Endothelial cell of umbilical vein (primary cell): ENCODE measurements around the gene B4GALNT1. TPM values are rescaled to one million over a fixed set of nuclear protein-coding genes. Genes with fewer than 3 reads are reported as not detected.
"Not testable (repeated sequence)": the region's sequence is repeated elsewhere in the genome, so short reads cannot be mapped to it uniquely, and the experiment has no call there.

Source experiments
- BruUV-seq: library from RNA; stranded (reverse); fragments of 400-500 nt; replicated peaks from 2 replicates; lab custom pipeline; 2021; lab: Mats Ljungman, UMichigan
- CTCF ChIA-PET: fragments of 300-600, 350-600 bp; sonication (Branson Sonifier 250); formaldehyde crosslinking; loops from one replicate; lab custom pipeline; 2021; ENCODE audit warnings: antibody characterized with exemption, inconsistent platforms; lab: Charles Lee
- POLR2A ChIA-PET: fragments of 300-600, 350-600 bp; sonication (Branson Sonifier 250); formaldehyde crosslinking; loops from one replicate; lab custom pipeline; 2021; ENCODE audit warnings: antibody characterized with exemption, inconsistent platforms; lab: Charles Lee
- DNase-seq: peaks from one replicate; pipeline ENCODE4 v3.0.0-alpha.2; 2011; ENCODE audit warnings: low read depth, low spot score
- FAIRE-seq: peaks from 2 replicates; lab custom pipeline; 2011; peaks lifted over from hg19 to GRCh38; lab: Jason Lieb, UNC
- H2AFZ ChIP-seq: 2 replicates; pipeline ENCODE4 v1.6.0; 2012; ENCODE audit warnings: low read depth, low read length, control low read depth, inconsistent platforms
- H3K27ac ChIP-seq: 2 replicates; pipeline ENCODE4 v1.5.1; 2011; ENCODE audit warnings: low read depth, mild to moderate bottlenecking, control low read depth, low read length, moderate library complexity; ENCODE audit not compliant: insufficient read depth
- H3K27me3 ChIP-seq, 2 experiments: 2 replicates each; pipeline versions ENCODE4 v1.6.0 to v1.6.1; 2011; ENCODE audit warnings: low read length in 2 of 2, mixed read lengths in 1 of 2; ENCODE audit not compliant: control insufficient read depth in 2 of 2, insufficient read depth in 2 of 2
- H3K36me3 ChIP-seq, 2 experiments: 2 replicates in 1 of 2; 3 replicates in 1 of 2; pipeline ENCODE4 v1.5.1; 2011; ENCODE audit warnings: low read length in 2 of 2, mild to moderate bottlenecking in 1 of 2, moderate library complexity in 1 of 2; ENCODE audit not compliant: control insufficient read depth in 2 of 2, insufficient read depth in 2 of 2; ENCODE audit errors: extremely low read depth in 1 of 2
- H3K4me1 ChIP-seq: 3 replicates; pipeline ENCODE4 v1.5.1; 2011; ENCODE audit warnings: mild to moderate bottlenecking, low read length; ENCODE audit not compliant: control insufficient read depth, insufficient read depth; ENCODE audit errors: extremely low read depth
- H3K4me2 ChIP-seq: 2 replicates; pipeline ENCODE4 v1.6.1; 2011; ENCODE audit warnings: low read length, control low read depth, mixed read lengths; ENCODE audit not compliant: insufficient read depth
- H3K4me3 ChIP-seq, 3 experiments: fragments of 200-600 bp in 1 of 3; sonication (generic), shearing (Covaris generic) in 1 of 3; replicated peaks in 1 of 3; 2 replicates each; pipeline ENCODE4 v1.5.1; 2011 to 2016; ENCODE audit warnings: control low read depth in 3 of 3, low read length in 3 of 3, mild to moderate bottlenecking in 2 of 3, inconsistent platforms in 1 of 3, low read depth in 1 of 3, moderate library complexity in 1 of 3; ENCODE audit not compliant: insufficient read depth in 1 of 3
- H3K79me2 ChIP-seq: 2 replicates; pipeline ENCODE4 v1.6.0; 2012; ENCODE audit warnings: low read length, inconsistent platforms; ENCODE audit not compliant: control insufficient read depth, insufficient read depth
- H3K9ac ChIP-seq: replicated peaks from 2 replicates; pipeline ENCODE3; 2011; ENCODE audit warnings: low read length, control low read depth; ENCODE audit not compliant: insufficient read depth; ENCODE audit errors: extremely low read depth
- H3K9me1 ChIP-seq: replicated peaks from 3 replicates; pipeline ENCODE4 v1.6.0; 2011; ENCODE audit warnings: mild to moderate bottlenecking, low read length; ENCODE audit not compliant: control insufficient read depth, insufficient read depth; ENCODE audit errors: extremely low read depth
- H3K9me3 ChIP-seq: replicated peaks from 2 replicates; pipeline ENCODE4 v1.5.1; 2012; ENCODE audit warnings: low read length, inconsistent platforms; ENCODE audit not compliant: control insufficient read depth, insufficient read depth
- H4K20me1 ChIP-seq: replicated peaks from 2 replicates; pipeline ENCODE3; 2011; ENCODE audit warnings: mild to moderate bottlenecking, low read length; ENCODE audit not compliant: control insufficient read depth, insufficient read depth; ENCODE audit errors: extremely low read depth
- FOS ChIP-seq: IDR thresholded peaks from 2 replicates; pipeline ENCODE4 v1.6.1; 2011; ENCODE audit warnings: mild to moderate bottlenecking, low read length, moderate library complexity, borderline replicate concordance; ENCODE audit not compliant: insufficient read depth
- MAX ChIP-seq: IDR thresholded peaks from 2 replicates; pipeline ENCODE4 v1.6.1; 2011; ENCODE audit not compliant: insufficient read depth, insufficient read length
- MYC ChIP-seq: IDR thresholded peaks from one replicate; pipeline ENCODE4 v1.6.1; 2011; ENCODE audit warnings: mild to moderate bottlenecking, low read depth, low read length
- dilution Hi-C: fragments of 300-500 bp; cut with MboI; formaldehyde crosslinking; loops from one replicate; pipeline ENCODE4 v1.15.0; 2019; ENCODE audit warnings: low sequenced_read_pairs; ENCODE audit not compliant: extremely low pct_ligation_motif_present
- intact Hi-C: fragments of 100-400 bp; cut with micrococcal nuclease; formaldehyde crosslinking; loops from one replicate; pipeline ENCODE4 v1.10.0; 2022
- polyA plus RNA-seq, 4 experiments: library from polyadenylated mRNA; depleted of rRNA in 3 of 4; stranded (reverse) in 3 of 4; unstranded in 1 of 4; fragments of >200 nt; gene quantifications; 2 replicates each; pipeline versions ENCODE4 v1.2.1 to v1.2.3, GENCODE V29; 2011 to 2012; ENCODE audit warnings: missing spikeins in 1 of 4
- total RNA-seq: library from RNA; stranded (reverse); gene quantifications from 2 replicates; pipeline ENCODE4 v1.2.3, GENCODE V29; 2021

Gene B4GALNT1
- total and polyA plus RNA-seq, 2 donors (not counting 3 experiments of a cell fraction or from before 2014, with no cell fraction given): 0.33 to 0.35 TPM

GRCh38 chr12:57679697-57680096 lies 46.7 kb upstream of the B4GALNT1 start:
- Histone ChIP-seq H3K4me1 (no peaks in the 10 kb centered on the region), H3K9ac (no peak overlapping the region), H3K4me2 (no peak overlapping the region), H3K9me1 (no peaks in the 10 kb centered on the region), H3K27ac (no peak overlapping the region), H3K36me3 (no peaks in the 10 kb centered on the region), H3K79me2 (no peaks in the 10 kb centered on the region), H3K27me3 (peaks cover 2 to 13% of the 10 kb centered on the region in 2 experiments), H2AFZ (no peak overlapping the region), H4K20me1 (no peaks in the 10 kb centered on the region), H3K9me3 (no peaks in the 10 kb centered on the region), H3K4me3 (no peak overlapping the region)
- CTCF ChIA-PET: no interaction called here
- no peak for TF ChIP-seq FOS
- TF ChIP-seq MAX: no peak
- TF ChIP-seq MYC: no peak
- intact Hi-C loops (no loop called here), dilution Hi-C loops (no loop called here)
- FAIRE-seq: no peak
- POLR2A ChIA-PET: no interaction called here
- DNase-seq: no peak
- BruUV-seq: no TSS peak

- BruUV-seq, H3K9me1 ChIP-seq, H3K9me3 ChIP-seq, POLR2A ChIA-PET, dilution Hi-C loops, intact Hi-C loops, H3K9ac ChIP-seq, FAIRE-seq, H3K27me3 ChIP-seq, H4K20me1 ChIP-seq, H3K4me3 ChIP-seq, H2AFZ ChIP-seq, CTCF ChIA-PET, H3K27ac ChIP-seq, H3K4me1 ChIP-seq, H3K4me2 ChIP-seq, H3K36me3 ChIP-seq, DNase-seq, H3K79me2 ChIP-seq: not testable (repeated sequence)
Observed at GRCh38 chr12:57677947-57678346, 44.9 kb upstream of the B4GALNT1 start.
